BLaER1 (cell line): ENCODE data around the gene BNIP5.

ENCODE experiments used
- H3K27ac ChIP-seq: shearing (Covaris generic); formaldehyde crosslinking; 2 replicates; pipeline ENCODE4 v1.8.1; 2022
- H3K27me3 ChIP-seq: shearing (Covaris generic); formaldehyde crosslinking; 2 replicates; pipeline ENCODE4 v1.8.1; 2022
- H3K36me3 ChIP-seq: shearing (Covaris generic); formaldehyde crosslinking; 2 replicates; pipeline ENCODE4 v1.8.1; 2022
- H3K4me1 ChIP-seq: shearing (Covaris generic); formaldehyde crosslinking; 2 replicates; pipeline ENCODE4 v1.8.1; 2022
- H3K4me2 ChIP-seq: shearing (Covaris generic); formaldehyde crosslinking; 2 replicates; pipeline ENCODE4 v1.8.1; 2022
- H3K4me3 ChIP-seq: shearing (Covaris generic); formaldehyde crosslinking; 2 replicates; pipeline ENCODE4 v1.8.1; 2022
- H3K9ac ChIP-seq: shearing (Covaris generic); formaldehyde crosslinking; 2 replicates; pipeline ENCODE4 v1.8.1; 2022
- H3K9me3 ChIP-seq: shearing (Covaris generic); formaldehyde crosslinking; 2 replicates; pipeline ENCODE4 v1.8.1; 2022
- H4K20me1 ChIP-seq: shearing (Covaris generic); formaldehyde crosslinking; 2 replicates; pipeline ENCODE4 v1.8.1; 2022
- Cebpa-rat ChIP-seq: shearing (Covaris generic); IDR thresholded peaks from 2 replicates; pipeline ENCODE4 v1.8.1; 2022

BNIP5 gene

GRCh38 chr6:36357872-36358225 is 21.2 kb upstream of the BNIP5 start:
- no peak overlapping the region for H3K9ac ChIP-seq

GRCh38 chr6:36355819-36356218 is 19.1 kb upstream of the BNIP5 start:
- Histone ChIP-seq H3K4me3 (no peak overlapping the region), H3K4me1 (peaks cover 49% of the 10 kb centered on the region), H4K20me1 (no peaks in the 10 kb centered on the region), H3K36me3 (no peaks in the 10 kb centered on the region), H3K27me3 (no peaks in the 10 kb centered on the region), H3K9me3 (peaks cover 17% of the 10 kb centered on the region), H3K4me2 (no peak overlapping the region), H3K27ac (no peak overlapping the region), H3K9ac (no peak overlapping the region)
- TF ChIP-seq Cebpa-rat: no peak

More at GRCh38 chr6:36357872-36358225, 21.2 kb upstream of the BNIP5 start:
- no peak for TF ChIP-seq Cebpa-rat
- H4K20me1 ChIP-seq: no peaks in the 10 kb centered on the region
- H3K36me3 ChIP-seq: no peaks in the 10 kb centered on the region
- H3K27me3 ChIP-seq: no peaks in the 10 kb centered on the region
- peak overlapping the region; percentile 80 for H3K4me2 ChIP-seq
- 0 out of 2 replicates have a peak overlapping the region, but pooled peaks have one; percentile 24 for H3K27ac ChIP-seq
- H3K4me3 ChIP-seq: no peak overlapping the region
- peaks cover 45% of the 10 kb centered on the region for H3K4me1 ChIP-seq
- H3K9me3 ChIP-seq: peaks cover 11% of the 10 kb centered on the region

GRCh38 chr6:36353411-36353915 is 16.8 kb upstream of the BNIP5 start:
- no peak for TF ChIP-seq Cebpa-rat

DNA sequence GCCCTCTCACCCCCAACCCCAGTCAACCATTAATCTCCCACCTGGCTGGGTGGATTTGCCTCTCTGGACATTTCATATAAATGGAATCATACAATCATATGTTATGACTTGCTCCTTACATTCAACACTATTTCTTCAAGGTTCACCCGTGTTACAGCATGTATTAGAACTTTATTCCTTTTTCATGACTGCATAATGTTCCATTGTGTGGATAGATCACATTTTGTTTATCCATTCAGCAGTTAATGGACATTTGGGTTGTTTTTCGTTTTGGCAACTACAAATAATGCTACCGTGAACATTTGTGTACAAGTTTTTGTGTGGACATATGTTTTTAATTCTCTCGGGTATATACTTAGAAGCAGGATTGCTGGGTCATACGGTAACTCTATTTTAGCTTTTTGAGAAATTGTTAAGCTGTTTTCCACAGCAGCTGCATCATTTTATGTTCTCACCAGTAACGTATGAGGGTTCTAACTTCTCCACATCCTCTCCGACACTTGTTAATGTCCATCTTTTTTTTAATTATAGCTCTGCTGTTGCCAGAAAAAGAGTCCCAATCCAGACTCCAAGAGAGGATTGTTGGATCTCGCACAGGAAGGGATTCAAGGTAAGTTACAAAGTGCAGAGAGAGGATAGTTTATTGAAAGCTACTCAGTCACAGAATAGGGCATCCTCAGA is 15.9 kb upstream of the BNIP5 start:
- no peak for TF ChIP-seq Cebpa-rat
- no peak overlapping the region for H3K27ac ChIP-seq
- H3K4me1 ChIP-seq: peaks cover 43% of the 10 kb centered on the region
- H3K4me3 ChIP-seq: no peak overlapping the region
- H3K4me2 ChIP-seq: no peak overlapping the region
- H3K9ac ChIP-seq: no peak overlapping the region
- H3K9me3 ChIP-seq: peaks cover 17% of the 10 kb centered on the region
- no peaks in the 10 kb centered on the region for H4K20me1 ChIP-seq
- H3K27me3 ChIP-seq: no peaks in the 10 kb centered on the region
- H3K36me3 ChIP-seq: no peaks in the 10 kb centered on the region

More at GRCh38 chr6:36353411-36353915, 16.8 kb upstream of the BNIP5 start:
- H3K4me1 ChIP-seq: peaks cover 49% of the 10 kb centered on the region
- no peaks in the 10 kb centered on the region for H4K20me1 ChIP-seq
- no peak overlapping the region for H3K4me3 ChIP-seq
- no peaks in the 10 kb centered on the region for H3K36me3 ChIP-seq
- H3K9ac ChIP-seq: no peak overlapping the region
- H3K27ac ChIP-seq: no peak overlapping the region
- H3K9me3 ChIP-seq: peaks cover 17% of the 10 kb centered on the region
- H3K4me2 ChIP-seq: no peak overlapping the region
- H3K27me3 ChIP-seq: no peaks in the 10 kb centered on the region

- no peaks in the 10 kb centered on the region for H4K20me1 ChIP-seq
- H3K9me3 ChIP-seq: peaks cover 17% of the 10 kb centered on the region
- peaks cover 54% of the 10 kb centered on the region for H3K4me1 ChIP-seq
- peak overlapping the region; percentile 21; the same call in 1 of the 2 replicates for H3K4me3 ChIP-seq
- peak overlapping the region; percentile 92 for H3K27ac ChIP-seq
- no peaks in the 10 kb centered on the region for H3K36me3 ChIP-seq
- peak overlapping the region; percentile 84 for H3K4me2 ChIP-seq
- no peak for TF ChIP-seq Cebpa-rat
- no peaks in the 10 kb centered on the region for H3K27me3 ChIP-seq
- peak overlapping the region; percentile 74 for H3K9ac ChIP-seq
These were observed 14.2 kb upstream of the BNIP5 start for GRCh38 chr6:36350681-36351571.

GRCh38 chr6:36350082-36350481 is 13.4 kb upstream of the BNIP5 start:
- Histone ChIP-seq H3K4me2 (peak overlapping the region; percentile 84), H3K27ac (peak overlapping the region; percentile 92), H3K9ac (peak overlapping the region; percentile 74), H3K4me1 (peaks cover 54% of the 10 kb centered on the region), H3K27me3 (no peaks in the 10 kb centered on the region), H3K4me3 (0 out of 2 replicates have a peak overlapping the region, but pooled peaks have one; percentile 21), H4K20me1 (no peaks in the 10 kb centered on the region), H3K36me3 (no peaks in the 10 kb centered on the region), H3K9me3 (peaks cover 17% of the 10 kb centered on the region)
- no peak for TF ChIP-seq Cebpa-rat

DNA sequence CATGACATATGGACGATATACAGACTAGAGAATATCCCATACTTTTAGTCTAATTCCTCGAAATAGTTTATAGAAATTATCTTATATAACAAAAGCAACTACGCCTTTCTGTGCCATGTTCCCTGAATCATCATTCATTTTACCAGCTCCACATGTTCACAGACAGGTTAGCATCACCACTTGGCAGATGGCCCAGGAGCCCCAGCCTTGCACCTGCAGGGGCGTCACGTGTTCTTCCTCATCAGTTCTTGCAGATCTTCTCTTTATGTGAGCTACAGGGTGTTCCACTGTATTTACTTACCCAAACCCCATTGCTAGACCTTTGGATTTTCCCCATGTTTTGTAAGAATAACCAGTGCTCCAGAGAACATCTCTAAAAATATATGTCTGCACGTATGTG is 12.6 kb upstream of the BNIP5 start:
- no peak for TF ChIP-seq Cebpa-rat
- Histone ChIP-seq H3K27me3 (no peaks in the 10 kb centered on the region), H3K9me3 (peaks cover 17% of the 10 kb centered on the region), H3K36me3 (no peaks in the 10 kb centered on the region), H3K4me1 (peaks cover 54% of the 10 kb centered on the region), H3K27ac (peak overlapping the region; percentile 92), H3K9ac (peak overlapping the region; percentile 74; the same call in 1 of the 2 replicates), H4K20me1 (no peaks in the 10 kb centered on the region), H3K4me2 (peak overlapping the region; percentile 84), H3K4me3 (no peak overlapping the region)

- Histone ChIP-seq H3K4me2 (no peak overlapping the region), H3K9ac (no peak overlapping the region), H3K4me1 (peaks cover 54% of the 10 kb centered on the region), H3K4me3 (no peak overlapping the region), H3K9me3 (peaks cover 5% of the 10 kb centered on the region; the same call in 1 of the 2 replicates), H3K27me3 (no peaks in the 10 kb centered on the region), H3K27ac (no peak overlapping the region), H4K20me1 (no peaks in the 10 kb centered on the region), H3K36me3 (no peaks in the 10 kb centered on the region)
- no peak for TF ChIP-seq Cebpa-rat
These were observed 10.9 kb upstream of the BNIP5 start for GRCh38 chr6:36347621-36348020.

GRCh38 chr6:36346486-36347273 is 10.0 kb upstream of the BNIP5 start:
- no peaks in the 10 kb centered on the region for H3K27me3 ChIP-seq
- TF ChIP-seq Cebpa-rat: no peak
- H3K9ac ChIP-seq: no peak overlapping the region
- no peak overlapping the region for H3K4me2 ChIP-seq
- H4K20me1 ChIP-seq: no peaks in the 10 kb centered on the region
- H3K9me3 ChIP-seq: no peaks in the 10 kb centered on the region
- H3K4me3 ChIP-seq: no peak overlapping the region
- no peak overlapping the region; the same call in 1 of the 2 replicates for H3K27ac ChIP-seq
- H3K4me1 ChIP-seq: peaks cover 57% of the 10 kb centered on the region
- no peaks in the 10 kb centered on the region for H3K36me3 ChIP-seq
